Fibroblast of lung (primary cell): Measurements from ENCODE around the gene WDR7. TPM values are rescaled to one million over a fixed set of nuclear protein-coding genes. Genes with fewer than 3 reads are reported as not detected.

Source experiments
- DNase-seq, 2 donors: peaks; one replicate each; pipeline versions ENCODE4 v3.0.0 to v3.0.0-alpha.2; 2010; ENCODE audit warnings: low read depth in 2 of 2
- H2AFZ ChIP-seq: 2 replicates; pipeline ENCODE4 v1.5.1; 2012; ENCODE audit warnings: low read length, control low read depth, inconsistent platforms
- H3K27ac ChIP-seq: 2 replicates; pipeline ENCODE4 v1.5.1; 2011; ENCODE audit warnings: low read length, control low read depth; ENCODE audit not compliant: insufficient read depth
- H3K27me3 ChIP-seq: 2 replicates; pipeline ENCODE4 v1.5.1; 2011; ENCODE audit warnings: mild to moderate bottlenecking, low read length; ENCODE audit not compliant: control insufficient read depth, insufficient read depth
- H3K36me3 ChIP-seq: 2 replicates; pipeline ENCODE4 v1.5.1; 2011; ENCODE audit warnings: low read length; ENCODE audit not compliant: control insufficient read depth, insufficient read depth
- H3K4me1 ChIP-seq: 2 replicates; pipeline ENCODE4 v1.5.1; 2011; ENCODE audit warnings: low read length; ENCODE audit not compliant: control insufficient read depth, insufficient read depth; ENCODE audit errors: extremely low read depth
- H3K4me2 ChIP-seq: 2 replicates; pipeline ENCODE4 v1.5.1; 2011; ENCODE audit warnings: low read length, control low read depth; ENCODE audit not compliant: insufficient read depth; ENCODE audit errors: extremely low read depth
- H3K4me3 ChIP-seq, 4 experiments: fragments of 200-600 bp in 1 of 4; sonication (generic) in 1 of 4; replicated peaks in 1 of 4; 2 replicates each; pipeline ENCODE4 v1.5.1; 2011 to 2016; ENCODE audit warnings: low read length in 4 of 4, low read depth in 3 of 4, mild to moderate bottlenecking in 3 of 4, control low read depth in 2 of 4, inconsistent platforms in 1 of 4, mixed read lengths in 1 of 4; ENCODE audit not compliant: insufficient read depth in 1 of 4; ENCODE audit errors: control extremely low read depth in 1 of 4
- H3K79me2 ChIP-seq: 2 replicates; pipeline ENCODE4 v1.5.1; 2012; ENCODE audit warnings: mild to moderate bottlenecking, low read length, inconsistent platforms; ENCODE audit not compliant: control insufficient read depth, insufficient read depth
- H3K9ac ChIP-seq: 2 replicates; pipeline ENCODE4 v1.5.1; 2011; ENCODE audit warnings: mild to moderate bottlenecking, low read length, control low read depth; ENCODE audit not compliant: insufficient read depth
- H3K9me3 ChIP-seq: 2 replicates; pipeline ENCODE4 v1.5.1; 2012; ENCODE audit warnings: low read depth, low read length; ENCODE audit not compliant: control insufficient read depth, insufficient read depth
- H4K20me1 ChIP-seq: 2 replicates; pipeline ENCODE4 v1.5.1; 2011; ENCODE audit warnings: low read length; ENCODE audit not compliant: control insufficient read depth, insufficient read depth; ENCODE audit errors: extremely low read depth
- EZH2 ChIP-seq: IDR thresholded peaks from 2 replicates; pipeline ENCODE4 v1.5.1; 2012; ENCODE audit warnings: low read length, control low read depth, mild to moderate bottlenecking; ENCODE audit errors: missing control alignments
- polyA plus RNA-seq, 2 donors: library from polyadenylated mRNA; depleted of rRNA in 1 of 2; stranded (reverse) in 1 of 2; unstranded in 1 of 2; fragments of >200 nt; gene quantifications; 2 replicates each; pipeline ENCODE4 v1.2.1, GENCODE V29; 2011 to 2012; ENCODE audit warnings: missing spikeins in 1 of 2
- total RNA-seq: library from RNA; depleted of rRNA; stranded (reverse); fragments of >200 nt; gene quantifications from 2 replicates; pipeline ENCODE4 v1.2.1, GENCODE V29; 2014
- TF ChIP-seq, protein P1 (sequence below), 2 donors: IDR thresholded peaks in 1 of 2; conservative IDR thresholded peaks in 1 of 2; 1 replicate in 1 of 2; 2 replicates in 1 of 2; pipeline ENCODE4 v1.5.1; 2011 to 2012; ENCODE audit warnings: low read length in 2 of 2, control low read depth in 1 of 2, inconsistent platforms in 1 of 2, low read depth in 1 of 2, mild to moderate bottlenecking in 1 of 2

The WDR7 gene
- total and polyA plus RNA-seq, 2 donors (not counting 1 experiment from before 2014, with no cell fraction given), result 7.2 to 27.2 TPM

GRCh38 chr18:56974141-56974540 is 323.0 kb downstream of the WDR7 start:
- no peaks in the 10 kb centered on the region for H3K79me2 ChIP-seq
- no peak overlapping the region for H3K4me3 ChIP-seq
- DNase-seq, result no peak
- H3K27me3 ChIP-seq, result no peaks in the 10 kb centered on the region
- no peak for TF ChIP-seq EZH2
- TF ChIP-seq, protein P1, sequence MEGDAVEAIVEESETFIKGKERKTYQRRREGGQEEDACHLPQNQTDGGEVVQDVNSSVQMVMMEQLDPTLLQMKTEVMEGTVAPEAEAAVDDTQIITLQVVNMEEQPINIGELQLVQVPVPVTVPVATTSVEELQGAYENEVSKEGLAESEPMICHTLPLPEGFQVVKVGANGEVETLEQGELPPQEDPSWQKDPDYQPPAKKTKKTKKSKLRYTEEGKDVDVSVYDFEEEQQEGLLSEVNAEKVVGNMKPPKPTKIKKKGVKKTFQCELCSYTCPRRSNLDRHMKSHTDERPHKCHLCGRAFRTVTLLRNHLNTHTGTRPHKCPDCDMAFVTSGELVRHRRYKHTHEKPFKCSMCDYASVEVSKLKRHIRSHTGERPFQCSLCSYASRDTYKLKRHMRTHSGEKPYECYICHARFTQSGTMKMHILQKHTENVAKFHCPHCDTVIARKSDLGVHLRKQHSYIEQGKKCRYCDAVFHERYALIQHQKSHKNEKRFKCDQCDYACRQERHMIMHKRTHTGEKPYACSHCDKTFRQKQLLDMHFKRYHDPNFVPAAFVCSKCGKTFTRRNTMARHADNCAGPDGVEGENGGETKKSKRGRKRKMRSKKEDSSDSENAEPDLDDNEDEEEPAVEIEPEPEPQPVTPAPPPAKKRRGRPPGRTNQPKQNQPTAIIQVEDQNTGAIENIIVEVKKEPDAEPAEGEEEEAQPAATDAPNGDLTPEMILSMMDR (conservative IDR thresholded peaks at IDR 0.05 in 1 of 2, IDR thresholded peaks at IDR 0.05 in 1 of 2; ENCODE audit: low read depth in 1 of 2, low read length in 2 of 2), result no peak
- no peak overlapping the region for H3K4me2 ChIP-seq
- H3K9me3 ChIP-seq, result no peaks in the 10 kb centered on the region
- H3K9ac ChIP-seq, result no peak overlapping the region
- no peak overlapping the region for H2AFZ ChIP-seq
- no peaks in the 10 kb centered on the region for H4K20me1 ChIP-seq
- no peak overlapping the region for H3K27ac ChIP-seq
- H3K36me3 ChIP-seq, result no peaks in the 10 kb centered on the region
- H3K4me1 ChIP-seq, result no peaks in the 10 kb centered on the region

DNA sequence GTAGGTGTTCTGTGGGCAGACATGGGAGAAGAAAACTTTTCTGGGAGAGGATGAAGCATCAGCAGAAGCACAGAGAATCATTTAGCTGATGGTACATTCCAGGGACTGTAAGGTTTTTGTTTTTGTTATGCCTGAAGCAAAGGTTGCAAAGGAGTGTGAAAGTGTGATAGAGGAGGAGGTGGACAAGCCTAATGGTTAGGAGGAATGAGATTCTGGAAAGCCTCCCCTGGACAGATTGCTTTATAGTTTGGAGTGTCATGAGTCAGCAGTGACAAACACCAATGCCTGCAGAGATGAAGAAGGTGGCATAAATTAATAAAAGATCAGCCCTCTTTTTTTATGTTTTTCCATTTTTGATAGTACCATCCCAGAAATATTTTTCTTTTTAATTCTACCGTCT is 324.1 kb downstream of the WDR7 start:
- Histone ChIP-seq H3K36me3 (no peaks in the 10 kb centered on the region), H3K27ac (no peak overlapping the region), H4K20me1 (no peaks in the 10 kb centered on the region), H3K9me3 (no peaks in the 10 kb centered on the region), H3K4me3 (no peak overlapping the region), H2AFZ (no peak overlapping the region), H3K27me3 (no peaks in the 10 kb centered on the region), H3K4me1 (no peaks in the 10 kb centered on the region), H3K79me2 (no peaks in the 10 kb centered on the region), H3K4me2 (no peak overlapping the region), H3K9ac (no peak overlapping the region)
- DNase-seq, result no peak
- TF ChIP-seq EZH2, result no peak
- TF ChIP-seq, protein P1 (conservative IDR thresholded peaks at IDR 0.05 in 1 of 2, IDR thresholded peaks at IDR 0.05 in 1 of 2; ENCODE audit: low read depth in 1 of 2, low read length in 2 of 2), result no peak

DNA sequence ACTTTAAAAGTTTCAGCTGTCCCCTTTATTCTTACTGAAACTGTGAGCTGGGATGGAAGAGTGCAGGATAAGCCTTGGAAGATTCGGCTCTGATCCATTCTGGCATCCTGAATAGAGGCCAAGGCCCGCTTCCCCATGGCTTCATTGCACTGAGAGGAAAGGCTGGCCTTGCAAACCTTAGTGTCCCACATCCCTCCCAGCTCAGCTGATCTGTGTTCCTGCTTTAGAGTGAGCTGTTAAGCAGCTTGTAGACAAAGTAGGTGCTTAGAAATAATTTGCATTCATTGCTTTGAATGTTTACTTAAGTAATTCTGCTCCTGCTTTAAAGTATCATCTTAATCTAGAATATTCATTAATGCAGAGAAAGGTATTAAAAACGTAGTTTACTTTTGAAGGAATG is 326.1 kb downstream of the WDR7 start:
- DNase-seq, result no peak
- H3K27me3 ChIP-seq, result no peaks in the 10 kb centered on the region

More for the DNA sequence above, 326.1 kb downstream of the WDR7 start:
- no peak overlapping the region for H3K4me3 ChIP-seq
- no peaks in the 10 kb centered on the region for H3K79me2 ChIP-seq
- H2AFZ ChIP-seq, result no peak overlapping the region
- H3K4me1 ChIP-seq, result no peaks in the 10 kb centered on the region
- H3K36me3 ChIP-seq, result no peaks in the 10 kb centered on the region
- no peak for TF ChIP-seq EZH2
- TF ChIP-seq, protein P1 (conservative IDR thresholded peaks at IDR 0.05 in 1 of 2, IDR thresholded peaks at IDR 0.05 in 1 of 2; ENCODE audit: low read depth in 1 of 2, low read length in 2 of 2), result no peak
- H3K9me3 ChIP-seq, result no peaks in the 10 kb centered on the region
- no peak overlapping the region for H3K27ac ChIP-seq
- no peaks in the 10 kb centered on the region for H4K20me1 ChIP-seq
- no peak overlapping the region for H3K4me2 ChIP-seq
- no peak overlapping the region for H3K9ac ChIP-seq
